Gastrocnemius medialis (tissue), 4 donors: Measurements from ENCODE around the gene EED. TPM values are rescaled to one million over a fixed set of nuclear protein-coding genes. Genes with fewer than 3 reads are reported as not detected.

Experiments
- ATAC-seq, 2 donors: fragments of 150-250 bp; one replicate each; pipeline ENCODE4 v1.9.1; 2016
- DNase-seq, 2 donors: peaks; one replicate each; pipeline ENCODE4 v3.0.0-alpha.2; 2019
- H3K27ac ChIP-seq, 4 donors: fragments of 200-600 bp; sonication (generic); 1 replicate in 1 of 4; 2 replicates in 3 of 4; pipeline ENCODE4 v1.5.1; 2016 to 2018; ENCODE audit warnings: mild to moderate bottlenecking in 2 of 4, moderate library complexity in 1 of 4
- H3K27me3 ChIP-seq, 3 donors: fragments of 200-600 bp; sonication (generic) in 2 of 3; 1 replicate in 1 of 3; 2 replicates in 2 of 3; pipeline versions ENCODE4 v1.5.1 to v1.6.0; 2016 to 2019; ENCODE audit warnings: mild to moderate bottlenecking in 1 of 3, moderate library complexity in 1 of 3
- H3K36me3 ChIP-seq, 2 donors: fragments of 200-600 bp; sonication (generic) in 1 of 2; one replicate each; pipeline ENCODE4 v1.5.1; 2017 to 2018
- H3K4me1 ChIP-seq, 2 donors: fragments of 200-600 bp; sonication (generic) in 1 of 2; one replicate each; pipeline ENCODE4 v1.5.1; 2016 to 2017; ENCODE audit warnings: mild to moderate bottlenecking in 2 of 2
- H3K4me3 ChIP-seq, 4 donors: fragments of 200-600 bp; sonication (generic) in 3 of 4; 1 replicate in 1 of 4; 2 replicates in 3 of 4; pipeline ENCODE4 v1.5.1; 2016 to 2019; ENCODE audit warnings: mild to moderate bottlenecking in 2 of 4
- H3K9me3 ChIP-seq, 3 donors: fragments of 200-600 bp; sonication (generic) in 2 of 3; 1 replicate in 1 of 3; 2 replicates in 2 of 3; pipeline ENCODE4 v1.5.1; 2016 to 2019
- POLR2A ChIP-seq, 2 donors: fragments of 450-650 bp; IDR thresholded peaks; one replicate each; pipeline ENCODE4 v1.6.1; 2017; ENCODE audit warnings: antibody characterized with exemption in 2 of 2, mild to moderate bottlenecking in 2 of 2, moderate library complexity in 2 of 2
- in situ Hi-C, 4 donors: fragments of 200-750 bp; cut with MboI; loops; one replicate each; pipeline versions ENCODE4 v1.15.0 to v1.8.0; 2017; ENCODE audit warnings: low sequenced_read_pairs in 4 of 4
- intact Hi-C: fragments of 100-400 bp; cut with DNase I; formaldehyde crosslinking; loops from one replicate; pipeline ENCODE4 v1.15.1; 2023; ENCODE audit warnings: low total_unique reads
- total RNA-seq, 4 donors: library from RNA; depleted of rRNA; stranded (reverse); fragments of >200 nt; gene quantifications; one replicate each; pipeline versions ENCODE4 v1.1.0 to v1.2.3, GENCODE V29; 2016
- TF ChIP-seq, protein P1 (sequence below), 5 experiments: fragments of 450-650 bp in 3 of 5; fragments of 200-600 bp in 2 of 5; sonication (generic) in 2 of 5; IDR thresholded peaks in 4 of 5; conservative IDR thresholded peaks in 1 of 5; 1 replicate in 4 of 5; 2 replicates in 1 of 5; pipeline ENCODE4 v1.5.1; 2016 to 2019; ENCODE audit warnings: antibody characterized with exemption in 5 of 5, mild to moderate bottlenecking in 3 of 5, moderate library complexity in 3 of 5

EED gene
- total RNA-seq, 4 donors from 2014 or later = 5.2 to 12.1 (median 8.5) TPM

DNA sequence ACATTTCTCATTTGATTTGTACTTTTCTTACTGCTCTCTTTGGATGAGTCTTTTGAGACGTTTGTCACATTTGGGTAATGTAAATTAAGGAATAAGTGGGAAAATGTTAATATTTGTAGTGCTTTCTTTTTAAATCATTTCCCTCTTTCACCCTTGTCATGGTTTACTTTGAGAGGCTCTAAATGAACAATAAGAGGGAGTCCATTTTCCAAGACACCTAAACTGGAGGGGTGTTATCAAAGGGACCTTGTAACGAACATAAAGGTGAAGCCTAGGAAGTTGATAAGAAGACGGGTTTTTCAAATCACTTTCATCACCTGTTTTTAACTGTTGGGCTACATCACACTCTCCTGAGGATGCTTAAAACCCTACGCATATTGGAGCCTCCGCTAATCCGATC, 12.1 kb downstream of the EED start:
- no peak for ATAC-seq
- no peaks in the 10 kb centered on the region for H3K27me3 ChIP-seq
- H3K9me3 ChIP-seq = no peaks in the 10 kb centered on the region
- no peak for TF ChIP-seq POLR2A (IDR thresholded peaks at IDR 0.05)
- TF ChIP-seq, protein P1, sequence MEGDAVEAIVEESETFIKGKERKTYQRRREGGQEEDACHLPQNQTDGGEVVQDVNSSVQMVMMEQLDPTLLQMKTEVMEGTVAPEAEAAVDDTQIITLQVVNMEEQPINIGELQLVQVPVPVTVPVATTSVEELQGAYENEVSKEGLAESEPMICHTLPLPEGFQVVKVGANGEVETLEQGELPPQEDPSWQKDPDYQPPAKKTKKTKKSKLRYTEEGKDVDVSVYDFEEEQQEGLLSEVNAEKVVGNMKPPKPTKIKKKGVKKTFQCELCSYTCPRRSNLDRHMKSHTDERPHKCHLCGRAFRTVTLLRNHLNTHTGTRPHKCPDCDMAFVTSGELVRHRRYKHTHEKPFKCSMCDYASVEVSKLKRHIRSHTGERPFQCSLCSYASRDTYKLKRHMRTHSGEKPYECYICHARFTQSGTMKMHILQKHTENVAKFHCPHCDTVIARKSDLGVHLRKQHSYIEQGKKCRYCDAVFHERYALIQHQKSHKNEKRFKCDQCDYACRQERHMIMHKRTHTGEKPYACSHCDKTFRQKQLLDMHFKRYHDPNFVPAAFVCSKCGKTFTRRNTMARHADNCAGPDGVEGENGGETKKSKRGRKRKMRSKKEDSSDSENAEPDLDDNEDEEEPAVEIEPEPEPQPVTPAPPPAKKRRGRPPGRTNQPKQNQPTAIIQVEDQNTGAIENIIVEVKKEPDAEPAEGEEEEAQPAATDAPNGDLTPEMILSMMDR (IDR thresholded peaks at IDR 0.05 in 4 of 5, conservative IDR thresholded peaks at IDR 0.05 in 1 of 5) = no peak
- no peak overlapping the region for H3K4me3 ChIP-seq
- in situ Hi-C loops (no loop called here), intact Hi-C loops (no loop called here)
- H3K36me3 ChIP-seq = peaks cover 0 to 13% of the 10 kb centered on the region in 2 donors
- H3K27ac ChIP-seq = no peak overlapping the region
- no peak for DNase-seq
- no peaks in the 10 kb centered on the region for H3K4me1 ChIP-seq

GRCh38 chr11:86257446-86257845, 12.9 kb downstream of the EED start:
- Histone ChIP-seq H3K36me3 (peaks cover 0 to 17% of the 10 kb centered on the region in 2 donors), H3K9me3 (no peaks in the 10 kb centered on the region), H3K27ac (no peak overlapping the region), H3K27me3 (no peaks in the 10 kb centered on the region), H3K4me3 (no peak overlapping the region), H3K4me1 (no peaks in the 10 kb centered on the region)
- intact Hi-C loops = no loop called here
- DNase-seq = no peak
- no peak for ATAC-seq
- in situ Hi-C loops = no loop called here
- TF ChIP-seq, protein P1 (IDR thresholded peaks at IDR 0.05 in 4 of 5, conservative IDR thresholded peaks at IDR 0.05 in 1 of 5) = no peak
- TF ChIP-seq POLR2A (IDR thresholded peaks at IDR 0.05) = no peak

DNA sequence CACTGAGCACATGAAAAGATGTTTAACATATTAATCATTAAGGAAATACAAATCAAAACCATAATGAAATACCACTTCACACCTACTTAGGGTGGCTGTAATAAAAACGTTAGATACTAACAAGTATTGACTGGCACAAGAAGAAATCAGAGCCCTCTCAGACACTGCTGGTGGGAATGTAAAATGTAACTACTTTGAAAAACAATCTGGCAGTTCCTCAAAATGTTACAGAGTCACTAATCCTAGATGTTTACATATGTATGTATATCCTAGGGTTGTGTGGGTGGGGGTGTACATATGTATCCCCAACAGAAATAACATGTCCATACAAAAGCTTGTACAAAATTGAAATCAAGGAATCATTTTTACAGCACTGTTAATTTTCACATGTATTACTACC, 15.2 kb downstream of the EED start:
- Histone ChIP-seq H3K27me3 (no peaks in the 10 kb centered on the region), H3K4me1 (no peaks in the 10 kb centered on the region), H3K27ac (no peak overlapping the region), H3K36me3 (peaks cover 0 to 17% of the 10 kb centered on the region in 2 donors), H3K9me3 (no peaks in the 10 kb centered on the region), H3K4me3 (no peak overlapping the region)
- intact Hi-C loops = no loop called here
- ATAC-seq (no peak), DNase-seq (no peak)
- no peak for TF ChIP-seq POLR2A (IDR thresholded peaks at IDR 0.05)
- TF ChIP-seq, protein P1 (IDR thresholded peaks at IDR 0.05 in 4 of 5, conservative IDR thresholded peaks at IDR 0.05 in 1 of 5) = no peak
- in situ Hi-C loops = no loop called here

DNA sequence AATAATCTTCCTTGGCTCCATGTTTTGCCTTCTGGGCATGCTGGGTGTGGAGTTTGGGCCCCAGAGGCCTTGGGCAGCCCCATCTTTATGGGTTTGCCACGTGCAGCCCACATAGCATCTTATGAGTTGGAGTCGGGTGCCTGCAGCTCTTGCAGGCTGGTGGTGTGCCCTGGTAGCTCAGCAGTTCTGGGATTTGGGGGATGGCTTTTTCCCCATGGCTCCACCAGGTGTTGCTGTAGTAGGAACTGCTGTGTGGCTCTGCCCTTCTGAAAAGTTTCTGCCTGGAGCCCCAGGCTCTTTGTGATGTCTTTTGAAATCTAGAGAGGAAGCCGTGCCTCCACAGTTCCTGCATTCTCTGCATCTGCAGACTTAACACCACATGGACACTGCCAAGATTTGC, 16.8 kb downstream of the EED start:
- no peak for ATAC-seq
- H3K36me3 ChIP-seq = peaks cover 0 to 17% of the 10 kb centered on the region in 2 donors
- in situ Hi-C loops = no loop called here

More for the DNA sequence above, 16.8 kb downstream of the EED start:
- H3K4me1 ChIP-seq = no peaks in the 10 kb centered on the region
- TF ChIP-seq POLR2A (IDR thresholded peaks at IDR 0.05) = no peak
- TF ChIP-seq, protein P1 (IDR thresholded peaks at IDR 0.05 in 4 of 5, conservative IDR thresholded peaks at IDR 0.05 in 1 of 5) = no peak
- H3K27ac ChIP-seq = no peak overlapping the region
- DNase-seq = no peak
- no peaks in the 10 kb centered on the region for H3K27me3 ChIP-seq
- H3K9me3 ChIP-seq = no peaks in the 10 kb centered on the region
- intact Hi-C loops = no loop called here
- no peak overlapping the region for H3K4me3 ChIP-seq
